Natural killer cell (primary cell): ENCODE data around the gene LILRA6. TPM values are rescaled to one million over a fixed set of nuclear protein-coding genes. Genes with fewer than 3 reads are reported as not detected.
A peak's percentile ranks its signal among the peaks of the same experiment; 100 is the strongest.

Experiments
- ATAC-seq, 3 donors: fragments of 150-1000 bp in 2 of 3; fragments of 200-7000 bp in 1 of 3; cut with Tn5 transposase; 1 replicate in 1 of 3; 2 replicates in 2 of 3; pipeline ENCODE4 v1.10.0; 2021; ENCODE audit warnings: mild to moderate bottlenecking in 2 of 3, moderate library complexity in 2 of 3
- DNase-seq, 2 donors: peaks; one replicate each; pipeline versions ENCODE4 v3.0.0 to v3.0.0-alpha.2; 2013 to 2021; ENCODE audit warnings: mixed read lengths in 1 of 2
- H3K27ac ChIP-seq: one replicate; pipeline ENCODE4 v1.5.1; 2013; ENCODE audit warnings: mild to moderate bottlenecking, low read length
- H3K27me3 ChIP-seq: one replicate; pipeline ENCODE4 v1.6.1; 2013; ENCODE audit warnings: low read length; ENCODE audit not compliant: control insufficient read depth, insufficient read depth
- H3K36me3 ChIP-seq: one replicate; pipeline ENCODE4 v1.6.1; 2013; ENCODE audit warnings: low read length; ENCODE audit not compliant: control insufficient read depth, insufficient read depth
- H3K4me1 ChIP-seq: one replicate; pipeline ENCODE4 v1.6.1; 2013; ENCODE audit warnings: low read length; ENCODE audit not compliant: control insufficient read depth, insufficient read depth
- H3K4me3 ChIP-seq: one replicate; pipeline ENCODE4 v1.5.1; 2013; ENCODE audit warnings: low read length
- H3K9me3 ChIP-seq: one replicate; pipeline ENCODE4 v1.6.1; 2013; ENCODE audit warnings: low read length; ENCODE audit not compliant: control insufficient read depth, insufficient read depth
- H3K27ac Mint-ChIP-seq, 2 donors: one replicate each; pipeline ENCODE4 v1.8.0; 2022; ENCODE audit warnings: mild to moderate bottlenecking in 2 of 2, mixed read lengths in 2 of 2, moderate library complexity in 1 of 2
- H3K27me3 Mint-ChIP-seq, 2 donors: one replicate each; pipeline ENCODE4 v1.8.0; 2022; ENCODE audit warnings: low read depth in 2 of 2, mixed read lengths in 2 of 2
- H3K36me3 Mint-ChIP-seq: one replicate; pipeline ENCODE4 v1.8.0; 2022; ENCODE audit warnings: mixed read lengths
- H3K4me1 Mint-ChIP-seq, 2 donors: one replicate each; pipeline ENCODE4 v1.8.0; 2022; ENCODE audit warnings: mixed read lengths in 2 of 2
- H3K4me3 Mint-ChIP-seq: one replicate; pipeline ENCODE4 v1.8.0; 2022; ENCODE audit warnings: mild to moderate bottlenecking, moderate library complexity, mixed read lengths
- H3K9me3 Mint-ChIP-seq, 2 donors: one replicate each; pipeline ENCODE4 v1.8.0; 2022; ENCODE audit warnings: mixed read lengths in 2 of 2
- WGBS: methylation state at CpG from one replicate; pipeline ENCODE4 v1.1.7; 2013; ENCODE audit warnings: missing lambda C conversion rate; ENCODE audit not compliant: insufficient coverage; 5-methylcytosine and 5-hydroxymethylcytosine counted together
- intact Hi-C: fragments of 100-400 bp; cut with micrococcal nuclease; formaldehyde crosslinking; loops from one replicate; pipeline ENCODE4 v1.14.2; 2022
- total RNA-seq, 4 donors: library from RNA; stranded (reverse); fragments of 120-200 nt in 1 of 4; gene quantifications; one replicate each; pipeline versions ENCODE4 v1.2.3 to v1.2.4, GENCODE V29; 2013 to 2022
- TF ChIP-seq, protein P1 (sequence below): fragments of 200-600 bp; IDR thresholded peaks from one replicate; pipeline ENCODE4 v1.8.0; 2022; ENCODE audit warnings: antibody characterized with exemption

Gene LILRA6
- total RNA-seq, 3 donors from 2014 or later (not counting 1 experiment from before 2014, with no cell fraction given): 2.1 to 2.6 (median 2.1) TPM

DNA sequence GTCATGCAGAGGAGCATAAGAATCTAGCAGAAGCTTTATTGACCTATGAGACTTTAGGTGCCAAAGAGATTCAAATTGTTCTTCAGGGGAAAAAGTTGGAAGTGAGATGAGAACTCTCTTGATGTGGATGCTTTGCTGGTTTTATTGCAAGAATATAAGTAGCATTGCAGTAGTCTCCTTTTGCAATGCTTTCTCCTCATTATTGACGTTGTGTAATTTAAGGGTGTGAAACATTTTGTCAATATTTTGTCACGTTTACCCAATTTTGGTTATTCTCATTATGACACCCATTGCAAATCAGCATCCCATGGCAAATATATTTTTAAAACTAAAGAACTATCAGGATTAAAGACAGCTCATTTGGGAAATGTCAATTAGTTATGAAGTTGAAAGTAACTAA, 26.3 kb upstream of the LILRA6 start:
- no peaks in the 10 kb centered on the region for H3K9me3 Mint-ChIP-seq
- ATAC-seq (no peak), DNase-seq (no peak)
- Histone ChIP-seq H3K27ac (no peak overlapping the region), H3K4me3 (no peak overlapping the region), H3K9me3 (no peaks in the 10 kb centered on the region), H3K27me3 (no peaks in the 10 kb centered on the region), H3K36me3 (no peaks in the 10 kb centered on the region), H3K4me1 (peaks cover 3% of the 10 kb centered on the region)
- 83% methylated on average over 1 of the region's 2 CpGs for WGBS
- H3K27me3 Mint-ChIP-seq: peaks cover 21% of the 10 kb centered on the region in 2 donors
- H3K36me3 Mint-ChIP-seq: no peaks in the 10 kb centered on the region
- intact Hi-C loops: no loop called here
- TF ChIP-seq, protein P1, sequence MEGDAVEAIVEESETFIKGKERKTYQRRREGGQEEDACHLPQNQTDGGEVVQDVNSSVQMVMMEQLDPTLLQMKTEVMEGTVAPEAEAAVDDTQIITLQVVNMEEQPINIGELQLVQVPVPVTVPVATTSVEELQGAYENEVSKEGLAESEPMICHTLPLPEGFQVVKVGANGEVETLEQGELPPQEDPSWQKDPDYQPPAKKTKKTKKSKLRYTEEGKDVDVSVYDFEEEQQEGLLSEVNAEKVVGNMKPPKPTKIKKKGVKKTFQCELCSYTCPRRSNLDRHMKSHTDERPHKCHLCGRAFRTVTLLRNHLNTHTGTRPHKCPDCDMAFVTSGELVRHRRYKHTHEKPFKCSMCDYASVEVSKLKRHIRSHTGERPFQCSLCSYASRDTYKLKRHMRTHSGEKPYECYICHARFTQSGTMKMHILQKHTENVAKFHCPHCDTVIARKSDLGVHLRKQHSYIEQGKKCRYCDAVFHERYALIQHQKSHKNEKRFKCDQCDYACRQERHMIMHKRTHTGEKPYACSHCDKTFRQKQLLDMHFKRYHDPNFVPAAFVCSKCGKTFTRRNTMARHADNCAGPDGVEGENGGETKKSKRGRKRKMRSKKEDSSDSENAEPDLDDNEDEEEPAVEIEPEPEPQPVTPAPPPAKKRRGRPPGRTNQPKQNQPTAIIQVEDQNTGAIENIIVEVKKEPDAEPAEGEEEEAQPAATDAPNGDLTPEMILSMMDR: no peak
- H3K4me1 Mint-ChIP-seq: no peaks in the 10 kb centered on the region
- H3K27ac Mint-ChIP-seq: no peak overlapping the region
- H3K4me3 Mint-ChIP-seq: no peak overlapping the region

DNA sequence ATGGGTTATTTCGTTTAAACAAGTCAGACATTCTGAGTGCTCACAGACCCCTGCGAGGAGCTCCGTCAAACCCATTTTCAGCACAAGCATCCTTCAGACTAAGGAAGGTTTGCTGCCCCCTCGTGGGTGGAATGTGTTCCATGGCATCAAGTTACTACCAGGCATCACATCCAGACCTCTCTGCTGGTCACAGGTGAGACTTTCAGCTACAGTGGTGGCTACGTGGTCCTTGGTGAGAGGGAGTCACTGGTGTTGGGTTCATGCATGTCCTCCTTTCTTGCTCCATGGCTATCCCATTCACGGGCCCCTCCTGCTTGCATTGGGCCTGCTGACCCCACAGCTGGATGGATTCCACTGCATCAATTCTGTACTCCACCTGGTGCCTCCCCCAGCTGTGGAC, 23.5 kb upstream of the LILRA6 start:
- peak; percentile 73 to 76 (median 76) for ATAC-seq
- TF ChIP-seq, protein P1: peak; percentile 81
- 13% methylated on average over 6 of the region's 6 CpGs for WGBS

DNA sequence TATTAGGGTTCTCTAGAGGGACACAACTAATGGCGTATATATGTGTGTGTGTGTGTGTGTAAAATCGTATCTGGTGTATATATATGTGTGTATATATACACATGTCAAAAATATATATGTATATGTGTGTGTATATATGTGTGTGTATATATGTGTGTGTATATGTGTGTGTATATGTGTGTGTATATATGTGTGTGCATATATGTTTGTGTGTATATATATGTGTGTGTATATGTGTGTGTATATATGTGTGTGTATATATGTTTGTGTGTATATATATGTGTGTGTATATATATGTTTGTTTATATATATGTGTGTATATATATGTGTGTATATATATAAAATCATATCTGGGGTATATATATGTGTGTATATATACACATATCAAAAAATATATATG, 19.9 kb upstream of the LILRA6 start:
- intact Hi-C loops: no loop called here

More for the DNA sequence above, 23.5 kb upstream of the LILRA6 start:
- Mint-ChIP-seq H3K36me3 (no peaks in the 10 kb centered on the region), H3K4me3 (no peak overlapping the region), H3K9me3 (no peaks in the 10 kb centered on the region), H3K27me3 (peaks cover 13 to 16% of the 10 kb centered on the region in 2 donors), H3K27ac (no peak overlapping the region), H3K4me1 (no peaks in the 10 kb centered on the region)
- no peaks in the 10 kb centered on the region for H3K9me3 ChIP-seq
- intact Hi-C loops: loop anchor here (1.0 kb wide), 1 partner anchor 98 kb away; no protein-coding TSS in a partner anchor
- H3K4me1 ChIP-seq: peaks cover 3% of the 10 kb centered on the region
- no peak overlapping the region for H3K27ac ChIP-seq
- peak; percentile 59 to 72 for DNase-seq
- no peaks in the 10 kb centered on the region for H3K36me3 ChIP-seq
- H3K4me3 ChIP-seq: no peak overlapping the region
- H3K27me3 ChIP-seq: no peaks in the 10 kb centered on the region

More for the DNA sequence above, 19.9 kb upstream of the LILRA6 start:
- H3K4me3 ChIP-seq: no peak overlapping the region
- H3K27ac ChIP-seq: no peak overlapping the region
- H3K9me3 ChIP-seq: no peaks in the 10 kb centered on the region
- H3K27me3 ChIP-seq: no peaks in the 10 kb centered on the region
- H3K36me3 Mint-ChIP-seq: no peaks in the 10 kb centered on the region
- no peak for ATAC-seq
- no peak for DNase-seq
- WGBS: 70% methylated on average over 2 of the region's 2 CpGs
- TF ChIP-seq, protein P1: no peak
- no peaks in the 10 kb centered on the region for H3K9me3 Mint-ChIP-seq
- H3K27me3 Mint-ChIP-seq: peaks cover 0 to 11% of the 10 kb centered on the region in 2 donors
- H3K36me3 ChIP-seq: no peaks in the 10 kb centered on the region
- no peak overlapping the region for H3K27ac Mint-ChIP-seq
- no peaks in the 10 kb centered on the region for H3K4me1 ChIP-seq
- no peaks in the 10 kb centered on the region for H3K4me1 Mint-ChIP-seq
- H3K4me3 Mint-ChIP-seq: no peak overlapping the region
